GM23248 (cell line): ENCODE data around the gene ETS1. TPM values are rescaled to one million over a fixed set of nuclear protein-coding genes. Genes with fewer than 3 reads are reported as not detected.

Experiments
- DNase-seq: peaks from one replicate; pipeline ENCODE4 v3.0.0-alpha.2; 2015
- H2AFZ ChIP-seq: fragments of 200-600 bp; sonication (generic); 2 replicates; pipeline ENCODE4 v1.6.1; 2016; ENCODE audit warnings: antibody characterized with exemption
- H3F3A ChIP-seq: fragments of 200-600 bp; sonication (generic); 2 replicates; pipeline ENCODE4 v1.6.1; 2016; ENCODE audit warnings: mild to moderate bottlenecking, antibody characterized with exemption, mixed run types; ENCODE audit not compliant: insufficient read depth
- H3K27ac ChIP-seq: fragments of 200-600 bp; sonication (generic); 2 replicates; pipeline ENCODE4 v1.5.1; 2016; ENCODE audit warnings: mild to moderate bottlenecking
- H3K27me3 ChIP-seq: fragments of 200-600 bp; sonication (generic); replicated peaks from 2 replicates; pipeline ENCODE4 v1.6.1; 2016; ENCODE audit warnings: mild to moderate bottlenecking; ENCODE audit not compliant: insufficient read depth
- H3K36me3 ChIP-seq: fragments of 200-600 bp; sonication (generic); 2 replicates; pipeline ENCODE4 v1.6.1; 2016; ENCODE audit warnings: low read depth, mild to moderate bottlenecking
- H3K4me1 ChIP-seq: fragments of 200-600 bp; sonication (generic); 2 replicates; pipeline ENCODE4 v1.6.1; 2016; ENCODE audit warnings: mild to moderate bottlenecking; ENCODE audit not compliant: insufficient read depth
- H3K4me2 ChIP-seq: fragments of 200-600 bp; sonication (generic); one replicate; pipeline ENCODE4 v1.6.1; 2016; ENCODE audit warnings: mild to moderate bottlenecking; ENCODE audit not compliant: unreplicated experiment
- H3K4me3 ChIP-seq: fragments of 200-600 bp; sonication (generic); 2 replicates; pipeline ENCODE4 v1.5.1; 2016; ENCODE audit warnings: mild to moderate bottlenecking
- H3K79me2 ChIP-seq: fragments of 200-600 bp; sonication (generic); 2 replicates; pipeline ENCODE4 v1.6.1; 2016; ENCODE audit warnings: mild to moderate bottlenecking; ENCODE audit not compliant: insufficient read depth
- H3K9ac ChIP-seq: fragments of 200-600 bp; sonication (generic); 2 replicates; pipeline ENCODE4 v1.6.1; 2016; ENCODE audit warnings: mild to moderate bottlenecking
- H3K9me2 ChIP-seq: fragments of 200-600 bp; sonication (generic); 2 replicates; pipeline ENCODE4 v1.6.1; 2016; ENCODE audit warnings: mixed run types, mild to moderate bottlenecking, moderate library complexity; ENCODE audit not compliant: insufficient read depth
- H3K9me3 ChIP-seq: fragments of 200-600 bp; sonication (generic); one replicate; pipeline ENCODE4 v1.6.1; 2017; ENCODE audit warnings: low read depth
- H4K20me1 ChIP-seq: fragments of 200-600 bp; sonication (generic); 2 replicates; pipeline ENCODE4 v1.6.0; 2016; ENCODE audit not compliant: insufficient read depth
- EZH2 ChIP-seq: fragments of 200-600 bp; sonication (generic); IDR thresholded peaks from 2 replicates; pipeline ENCODE4 v1.6.1; 2018; ENCODE audit warnings: antibody characterized with exemption, mild to moderate bottlenecking; ENCODE audit not compliant: insufficient read depth, poor library complexity, severe bottlenecking
- EZH2phosphoT487 ChIP-seq: fragments of 200-600 bp; sonication (generic); IDR thresholded peaks from 2 replicates; pipeline ENCODE4 v1.6.1; 2018; ENCODE audit warnings: antibody characterized with exemption, moderate library complexity, mild to moderate bottlenecking, low read depth; ENCODE audit not compliant: insufficient read depth
- WGBS, 2 experiments: methylation state at CpG; one replicate each; pipeline ENCODE4 v1.1.6; 2015 to 2017; ENCODE audit warnings: low lambda C conversion rate in 2 of 2, low coverage in 1 of 2; ENCODE audit errors: missing lambda C conversion rate in 2 of 2; 5-methylcytosine and 5-hydroxymethylcytosine counted together
- in situ Hi-C: fragments of 300-500 bp; cut with MboI; formaldehyde crosslinking; loops from 2 replicates; pipeline ENCODE4 v1.15.0; 2020
- polyA plus RNA-seq: library from polyadenylated mRNA; unstranded; fragments of >200 nt; fragmentation: Nextera tagmentation; extraction: Ambion mirVana; gene quantifications from 2 replicates; pipeline ENCODE4 v1.2.1, GENCODE V29; 2016
- total RNA-seq: library from RNA; depleted of rRNA; stranded (reverse); fragments of >200 nt; shearing (Covaris generic); gene quantifications from 2 replicates; pipeline ENCODE4 v1.2.3, GENCODE V29; 2014

Gene ETS1
- total and polyA plus RNA-seq, 2 experiments from 2014 or later = 19.9 to 61.0 TPM

GRCh38 chr11:128595775-128596174 lies 8.4 kb upstream of the ETS1 start:
- H3K9ac ChIP-seq = no peak overlapping the region
- H3K27me3 ChIP-seq = no peaks in the 10 kb centered on the region
- no peak overlapping the region for H3K27ac ChIP-seq
- in situ Hi-C loops = no loop called here
- no peaks in the 10 kb centered on the region for H3K9me2 ChIP-seq
- H3K79me2 ChIP-seq = no peaks in the 10 kb centered on the region
- H3K4me2 ChIP-seq = no peak overlapping the region
- peaks cover 19% of the 10 kb centered on the region for H3K4me1 ChIP-seq
- no peaks in the 10 kb centered on the region for H3K36me3 ChIP-seq
- H3K9me3 ChIP-seq = no peaks in the 10 kb centered on the region
- TF ChIP-seq EZH2phosphoT487 = no peak
- no peak for TF ChIP-seq EZH2
- H2AFZ ChIP-seq = no peak overlapping the region
- peaks cover 13% of the 10 kb centered on the region; the same call in 1 of the 2 replicates for H3F3A ChIP-seq
- H4K20me1 ChIP-seq = no peaks in the 10 kb centered on the region
- WGBS, 2 experiments = 67 to 76% methylated on average over 3 of the region's 3 CpGs
- DNase-seq = no peak
- H3K4me3 ChIP-seq = no peak overlapping the region

DNA sequence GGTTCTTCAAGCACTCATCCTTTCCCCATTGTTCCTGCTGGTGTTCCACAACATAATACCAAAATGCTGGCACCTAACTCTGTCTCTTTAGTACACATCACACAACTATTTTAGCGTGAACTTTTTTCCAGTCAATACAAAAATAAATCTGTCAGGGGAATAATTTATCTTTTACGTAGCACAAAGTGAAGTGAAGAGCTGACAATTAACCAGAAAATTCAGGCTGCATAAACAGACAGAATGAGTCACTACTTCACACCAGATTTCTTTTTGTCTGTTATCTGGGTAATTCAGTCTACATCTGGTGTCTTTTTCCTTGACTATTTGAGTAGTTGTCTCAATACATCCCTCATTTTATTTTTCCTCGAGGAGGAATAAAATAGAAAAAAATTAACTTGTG lies 7.9 kb upstream of the ETS1 start:
- H3K9me2 ChIP-seq = no peaks in the 10 kb centered on the region
- H3K4me1 ChIP-seq = peaks cover 16% of the 10 kb centered on the region
- H3K27me3 ChIP-seq = no peaks in the 10 kb centered on the region
- no peaks in the 10 kb centered on the region for H3K9me3 ChIP-seq
- in situ Hi-C loops = no loop called here
- 14 to 20% methylated on average over 3 of the region's 3 CpGs for WGBS, 2 experiments
- H3K4me3 ChIP-seq = no peak overlapping the region
- DNase-seq = peak; percentile 41
- TF ChIP-seq EZH2 = no peak
- TF ChIP-seq EZH2phosphoT487 = no peak
- H3K9ac ChIP-seq = no peak overlapping the region
- no peak overlapping the region for H2AFZ ChIP-seq
- H3F3A ChIP-seq = peaks cover 10% of the 10 kb centered on the region; the same call in 1 of the 2 replicates
- no peaks in the 10 kb centered on the region for H3K36me3 ChIP-seq
- no peaks in the 10 kb centered on the region for H3K79me2 ChIP-seq
- H3K27ac ChIP-seq = no peak overlapping the region
- no peak overlapping the region for H3K4me2 ChIP-seq
- H4K20me1 ChIP-seq = no peaks in the 10 kb centered on the region

DNA sequence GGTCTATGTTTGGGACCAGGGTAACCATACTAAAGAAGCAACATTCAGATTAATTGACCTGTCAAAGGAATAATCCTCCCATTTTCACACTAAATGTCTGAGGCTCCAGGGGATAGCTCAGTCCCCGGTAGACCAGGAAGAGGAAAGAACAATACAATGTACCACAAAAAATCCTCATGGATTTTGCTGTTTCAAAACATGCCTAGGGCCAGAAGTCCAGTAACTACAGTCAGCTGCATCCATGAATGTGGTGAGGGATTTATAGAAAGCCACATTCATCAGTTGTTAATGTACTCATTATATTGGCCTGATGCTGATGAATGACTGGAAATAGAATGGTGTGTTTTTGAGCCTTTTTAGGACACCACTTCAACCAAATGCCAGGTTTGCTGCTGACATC lies 6.9 kb upstream of the ETS1 start:
- H4K20me1 ChIP-seq = no peaks in the 10 kb centered on the region
- WGBS, 2 experiments = 67 to 69% methylated on average over 1 of the region's 1 CpG
- no peak overlapping the region for H3K4me2 ChIP-seq
- no peak overlapping the region for H2AFZ ChIP-seq
- DNase-seq = no peak
- no peaks in the 10 kb centered on the region for H3K9me2 ChIP-seq
- no peaks in the 10 kb centered on the region for H3K27me3 ChIP-seq
- H3K27ac ChIP-seq = no peak overlapping the region
- H3K79me2 ChIP-seq = no peaks in the 10 kb centered on the region
- peaks cover 7% of the 10 kb centered on the region for H3K4me1 ChIP-seq
- no peak overlapping the region for H3K4me3 ChIP-seq
- H3K36me3 ChIP-seq = no peaks in the 10 kb centered on the region
- TF ChIP-seq EZH2phosphoT487 (no peak), EZH2 (no peak)
- H3K9ac ChIP-seq = no peak overlapping the region
- in situ Hi-C loops = no loop called here
- peaks cover 5% of the 10 kb centered on the region; the same call in 1 of the 2 replicates for H3F3A ChIP-seq
- H3K9me3 ChIP-seq = no peaks in the 10 kb centered on the region

- H3F3A ChIP-seq = peaks cover 5% of the 10 kb centered on the region; the same call in 1 of the 2 replicates
- H3K9me2 ChIP-seq = no peaks in the 10 kb centered on the region
- no peak for TF ChIP-seq EZH2
- TF ChIP-seq EZH2phosphoT487 = no peak
- H3K4me2 ChIP-seq = peak overlapping the region; percentile 8
- H3K27me3 ChIP-seq = no peaks in the 10 kb centered on the region
- no peak overlapping the region for H3K27ac ChIP-seq
- no peaks in the 10 kb centered on the region for H3K36me3 ChIP-seq
- H3K4me3 ChIP-seq = no peak overlapping the region
- no peak overlapping the region for H3K9ac ChIP-seq
- H3K4me1 ChIP-seq = peaks cover 9% of the 10 kb centered on the region
- DNase-seq = peak; percentile 72
- in situ Hi-C loops = no loop called here
- WGBS, 2 experiments = 19 to 25% methylated on average over 4 of the region's 4 CpGs
- H3K79me2 ChIP-seq = no peaks in the 10 kb centered on the region
- no peak overlapping the region for H2AFZ ChIP-seq
- no peaks in the 10 kb centered on the region for H3K9me3 ChIP-seq
- H4K20me1 ChIP-seq = no peaks in the 10 kb centered on the region
These were observed 5.9 kb upstream of the ETS1 start for GRCh38 chr11:128593281-128593680.

GRCh38 chr11:128592454-128592853 lies 5.1 kb upstream of the ETS1 start:
- H3K79me2 ChIP-seq = no peaks in the 10 kb centered on the region
- DNase-seq = no peak
- H3K9me2 ChIP-seq = no peaks in the 10 kb centered on the region
- no peak overlapping the region for H3K9ac ChIP-seq
- in situ Hi-C loops = no loop called here
- no peak overlapping the region for H2AFZ ChIP-seq
- H3K4me1 ChIP-seq = peaks cover 13% of the 10 kb centered on the region
- no peak overlapping the region for H3K4me2 ChIP-seq
- TF ChIP-seq EZH2 (no peak), EZH2phosphoT487 (no peak)
- H3K4me3 ChIP-seq = no peak overlapping the region
- H3K27me3 ChIP-seq = no peaks in the 10 kb centered on the region
- H3K27ac ChIP-seq = no peak overlapping the region
- no peaks in the 10 kb centered on the region for H3K36me3 ChIP-seq
- H3F3A ChIP-seq = peaks cover 5% of the 10 kb centered on the region; the same call in 1 of the 2 replicates
- H4K20me1 ChIP-seq = no peaks in the 10 kb centered on the region
- no peaks in the 10 kb centered on the region for H3K9me3 ChIP-seq
- 91 to 96% methylated on average over 7 of the region's 7 CpGs for WGBS, 2 experiments
